ENCODE measurements around the gene HUS1.

HUS1 gene

GRCh38 chr7:47979832-47980181 is 392 bp upstream of the HUS1 start:
- no peak for DNase-seq (ENCODE audit: low read depth in 2 of 2)

DNA sequence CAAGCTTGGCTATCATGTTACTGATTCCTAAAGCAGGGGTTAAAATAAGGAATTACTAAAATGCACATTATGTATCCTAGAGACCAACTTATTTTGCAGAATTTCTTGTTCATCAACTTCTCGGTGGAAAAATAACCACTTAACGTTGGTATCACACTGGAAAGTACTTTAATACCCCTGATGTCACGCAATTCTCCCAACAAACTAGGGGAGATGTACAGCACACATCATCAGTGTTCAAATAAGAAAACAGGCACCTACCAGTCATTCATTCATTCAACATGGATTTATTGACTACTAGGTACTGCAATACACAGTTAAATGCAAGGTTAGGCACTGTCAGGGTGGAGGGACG is 648 bp downstream of the HUS1 start:
- DNase-seq (ENCODE audit: low read depth in 2 of 2) = no peak

DNA sequence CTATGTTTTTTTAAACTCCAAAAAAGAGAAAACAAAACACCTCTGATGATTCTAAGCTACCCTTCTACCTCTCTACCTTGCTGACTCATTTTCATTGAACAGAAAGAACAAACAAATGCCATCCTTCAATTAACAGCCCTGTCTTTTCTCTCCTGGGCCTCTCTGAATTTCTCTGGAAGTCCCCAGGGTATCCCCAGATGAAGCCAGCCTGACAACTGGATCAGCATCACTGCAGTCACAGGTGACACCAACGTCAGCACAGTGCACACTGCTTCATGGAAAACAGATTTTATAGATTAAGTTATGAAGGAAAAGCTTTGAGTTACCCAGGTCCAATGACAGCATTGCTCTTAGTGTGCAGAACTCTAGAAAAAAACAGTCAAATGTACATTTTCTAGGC is 5.7 kb downstream of the HUS1 start:
- DNase-seq (ENCODE audit: low read depth in 2 of 2) = no peak

GRCh38 chr7:47970761-47971160 is 8.7 kb downstream of the HUS1 start:
- DNase-seq (ENCODE audit: low read depth in 2 of 2) = no peak

DNA sequence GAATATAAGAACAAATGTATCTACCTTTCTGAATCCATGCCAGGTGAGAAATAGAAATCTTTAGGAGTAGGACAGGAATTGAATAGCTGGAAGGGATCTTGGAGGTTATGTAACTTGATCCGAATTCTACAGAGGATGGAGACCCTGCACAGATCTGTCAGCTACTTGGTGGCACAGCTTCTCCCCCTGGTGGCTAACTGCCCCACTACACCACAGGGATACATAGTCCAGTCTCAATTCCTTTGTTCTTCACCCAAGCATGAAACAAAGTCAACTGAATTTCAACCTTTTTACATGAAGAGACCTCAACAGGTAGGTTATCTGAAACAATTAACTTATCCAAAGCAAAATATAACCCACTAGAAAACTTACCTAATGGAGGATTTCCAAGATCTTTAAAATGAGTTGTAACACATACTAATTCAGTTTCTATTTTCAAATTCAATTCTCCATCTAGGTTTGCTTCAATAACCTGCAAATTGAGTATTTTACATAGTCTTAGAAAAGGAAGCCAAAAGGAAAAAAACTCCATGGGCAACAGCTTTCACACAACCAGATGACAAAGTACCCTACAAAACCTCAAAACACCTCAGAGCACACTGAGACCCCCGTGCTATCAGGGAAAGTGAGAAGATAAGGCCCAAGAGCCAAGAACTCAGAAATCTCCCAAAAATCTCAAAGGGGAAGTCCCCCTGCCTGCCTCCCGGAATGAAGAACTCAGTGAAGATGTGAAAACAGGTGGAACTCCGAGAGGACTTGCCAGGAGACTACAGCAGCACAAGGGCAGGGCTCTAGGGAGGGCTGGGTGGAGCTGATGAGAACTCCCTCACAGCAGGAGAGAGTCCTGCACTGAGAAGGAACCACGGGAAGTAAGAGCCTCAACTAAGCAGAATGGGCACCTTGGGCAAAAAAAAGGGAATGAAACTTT is 10.3 kb downstream of the HUS1 start:
- peak; percentile 32 to 44 for DNase-seq (ENCODE audit: low read depth in 2 of 2)

DNA sequence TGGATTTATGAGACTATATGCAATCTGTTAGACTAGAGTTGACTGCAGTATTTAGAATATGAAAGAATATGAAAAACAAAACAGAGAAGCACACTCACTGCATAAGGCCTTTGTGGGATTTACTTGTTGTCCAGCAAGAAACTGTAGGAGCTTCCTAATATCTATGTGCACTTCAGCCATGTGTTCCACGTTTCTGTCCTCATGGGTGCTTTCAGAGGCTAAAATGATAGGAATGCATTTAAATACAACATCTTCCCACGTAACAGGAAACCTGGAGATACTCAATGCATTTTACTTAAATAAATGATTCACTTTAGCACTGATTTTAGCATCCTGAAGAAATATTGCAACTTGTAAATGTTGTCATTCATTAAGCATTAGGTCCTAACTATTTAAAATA is 11.7 kb downstream of the HUS1 start:
- DNase-seq (ENCODE audit: low read depth in 2 of 2) = no peak

- no peak for DNase-seq (ENCODE audit: low read depth in 2 of 2)
Observed at GRCh38 chr7:47967123-47967522, 12.3 kb downstream of the HUS1 start.

- DNase-seq (ENCODE audit: low read depth in 2 of 2) = no peak
Observed at GRCh38 chr7:47965456-47965855, 14.0 kb downstream of the HUS1 start.

GRCh38 chr7:47962262-47962661 is 17.2 kb downstream of the HUS1 start:
- DNase-seq (ENCODE audit: low read depth in 2 of 2) = no peak

DNA sequence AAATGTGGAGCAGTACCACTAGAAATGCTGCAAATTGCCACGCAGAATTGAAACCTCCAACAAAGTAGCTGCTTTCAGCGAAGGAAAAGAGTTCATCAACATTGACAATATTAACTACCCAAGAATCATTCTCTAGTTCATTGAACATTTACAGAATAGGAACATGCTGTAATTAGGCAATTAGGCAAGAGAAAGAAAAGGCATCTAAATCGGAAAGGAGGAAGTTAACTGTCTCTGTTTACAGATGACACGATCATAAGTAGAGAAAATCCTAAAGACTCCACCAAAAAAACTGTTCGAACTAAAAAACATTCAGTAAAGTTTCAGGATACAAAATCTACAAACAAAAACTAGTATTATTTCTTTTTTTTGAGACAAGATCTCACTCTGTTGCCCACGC is 22.3 kb downstream of the HUS1 start:
- DNase-seq (ENCODE audit: low read depth in 2 of 2) = no peak

- DNase-seq (ENCODE audit: low read depth in 2 of 2) = no peak
Observed at GRCh38 chr7:47956220-47956619, 23.2 kb downstream of the HUS1 start.

DNA sequence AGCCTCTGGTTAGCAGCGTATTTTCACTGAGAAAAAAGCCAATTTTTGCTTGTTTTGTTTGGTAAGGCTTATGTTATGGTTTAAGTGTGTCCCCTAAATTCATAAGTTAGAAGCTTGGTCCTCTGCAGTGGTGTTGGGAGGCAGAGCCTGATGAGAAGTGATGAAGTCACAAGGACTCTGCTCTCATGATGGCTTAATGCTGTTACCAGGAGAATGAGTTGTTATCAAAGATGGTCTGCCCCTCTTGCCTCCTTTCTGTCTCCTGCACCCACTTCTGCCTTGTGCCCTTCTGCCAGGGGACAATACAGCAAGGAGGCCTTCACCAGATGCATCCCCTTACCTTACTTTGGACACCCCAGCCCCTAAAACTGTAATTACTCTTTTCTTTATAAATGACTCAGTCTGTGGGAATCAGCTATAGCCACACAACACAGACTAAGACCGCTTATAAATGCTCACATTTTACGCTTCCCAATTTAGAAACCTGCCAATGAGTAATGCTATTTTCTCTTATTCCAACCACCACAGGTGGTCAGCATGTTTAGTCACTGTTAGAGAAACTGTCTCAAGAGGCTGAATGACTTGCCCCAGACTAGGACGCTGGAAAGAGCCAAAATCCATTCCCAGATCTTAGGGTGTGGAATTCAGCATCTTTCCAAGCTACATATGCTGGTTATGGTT is 25.0 kb downstream of the HUS1 start:
- DNase-seq (ENCODE audit: low read depth in 2 of 2) = no peak

DNA sequence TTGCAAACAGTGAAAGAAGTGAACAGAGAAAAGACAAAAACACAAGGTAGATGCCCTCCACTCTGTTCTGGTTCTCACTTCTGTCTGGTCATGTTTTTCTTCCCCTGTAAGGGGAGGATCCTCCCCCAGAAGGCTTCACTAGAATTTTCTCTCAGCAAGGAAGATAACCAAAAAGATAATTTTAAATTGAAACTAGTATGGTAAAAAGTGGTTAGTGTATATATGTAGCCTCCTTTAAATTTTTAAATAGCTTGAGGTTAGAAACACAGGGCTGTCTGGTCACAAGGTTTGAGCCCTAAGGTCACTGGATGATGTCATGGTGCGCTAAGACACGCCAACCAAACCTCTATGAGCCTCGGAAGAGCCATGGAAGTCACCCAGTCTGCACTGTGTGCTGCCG is 25.6 kb downstream of the HUS1 start:
- no peak for DNase-seq (ENCODE audit: low read depth in 2 of 2)

DNA sequence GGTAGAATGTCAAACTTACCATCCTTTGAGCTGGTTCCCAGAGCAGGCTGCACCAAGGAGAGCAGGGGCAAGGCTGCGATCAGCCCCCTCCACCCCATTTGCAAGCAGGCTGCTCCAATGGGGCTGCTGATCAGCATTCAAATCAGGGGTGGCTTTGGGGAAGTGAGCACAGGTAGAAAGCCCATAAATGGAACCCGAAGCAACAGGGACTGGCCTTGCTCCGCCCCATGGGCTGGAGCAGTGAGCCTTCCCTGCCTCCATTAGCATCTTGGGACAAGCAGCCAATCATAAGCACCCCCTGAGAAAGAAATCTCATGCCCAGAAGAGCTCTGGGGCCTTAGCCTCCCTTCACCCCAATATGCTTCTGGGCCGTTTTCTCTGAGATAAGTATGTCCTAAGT is 27.2 kb downstream of the HUS1 start:
- DNase-seq (ENCODE audit: low read depth in 2 of 2) = no peak

DNA sequence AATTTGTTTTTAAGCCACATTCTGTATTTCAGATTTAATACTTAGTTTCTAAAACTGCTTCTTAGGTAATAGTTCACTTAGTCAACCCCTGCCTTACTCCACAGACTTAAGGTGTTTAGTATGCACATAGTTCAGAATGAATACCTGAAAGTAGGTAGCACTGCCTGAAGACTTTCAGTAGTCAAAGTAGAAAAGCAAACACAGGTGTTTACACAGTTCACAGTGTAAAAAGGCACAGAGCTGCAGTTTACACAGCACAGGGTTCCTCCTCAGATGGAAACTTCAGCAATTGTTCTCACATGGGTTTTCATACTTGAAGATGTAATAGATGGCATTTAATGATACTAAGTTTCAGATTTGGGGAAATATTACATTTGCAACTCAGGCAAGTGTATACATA is 28.0 kb downstream of the HUS1 start:
- no peak for DNase-seq (ENCODE audit: low read depth in 2 of 2)

DNA sequence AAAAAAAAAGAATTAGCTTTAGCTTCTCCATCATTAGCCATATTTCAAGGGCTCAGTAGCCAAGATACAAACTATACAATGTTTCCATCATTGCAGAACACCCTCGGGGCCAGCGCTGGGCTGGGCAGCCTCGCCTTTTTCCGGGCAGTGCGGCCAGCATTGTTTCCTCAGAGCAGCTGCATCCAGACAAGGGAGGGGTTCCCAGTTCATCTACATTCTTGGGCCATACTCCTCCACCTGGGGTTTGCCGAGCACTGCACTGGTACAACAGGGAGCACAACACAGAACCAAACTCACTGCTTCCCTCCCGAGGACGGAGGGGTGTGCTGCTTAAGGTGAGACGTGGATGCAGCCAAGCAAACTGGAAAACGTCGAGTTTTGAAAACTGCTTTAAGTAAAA is 28.7 kb downstream of the HUS1 start:
- DNase-seq (ENCODE audit: low read depth in 2 of 2) = no peak

- DNase-seq (ENCODE audit: low read depth in 2 of 2) = no peak
Observed at GRCh38 chr7:47949703-47950102, 29.7 kb downstream of the HUS1 start.

DNA sequence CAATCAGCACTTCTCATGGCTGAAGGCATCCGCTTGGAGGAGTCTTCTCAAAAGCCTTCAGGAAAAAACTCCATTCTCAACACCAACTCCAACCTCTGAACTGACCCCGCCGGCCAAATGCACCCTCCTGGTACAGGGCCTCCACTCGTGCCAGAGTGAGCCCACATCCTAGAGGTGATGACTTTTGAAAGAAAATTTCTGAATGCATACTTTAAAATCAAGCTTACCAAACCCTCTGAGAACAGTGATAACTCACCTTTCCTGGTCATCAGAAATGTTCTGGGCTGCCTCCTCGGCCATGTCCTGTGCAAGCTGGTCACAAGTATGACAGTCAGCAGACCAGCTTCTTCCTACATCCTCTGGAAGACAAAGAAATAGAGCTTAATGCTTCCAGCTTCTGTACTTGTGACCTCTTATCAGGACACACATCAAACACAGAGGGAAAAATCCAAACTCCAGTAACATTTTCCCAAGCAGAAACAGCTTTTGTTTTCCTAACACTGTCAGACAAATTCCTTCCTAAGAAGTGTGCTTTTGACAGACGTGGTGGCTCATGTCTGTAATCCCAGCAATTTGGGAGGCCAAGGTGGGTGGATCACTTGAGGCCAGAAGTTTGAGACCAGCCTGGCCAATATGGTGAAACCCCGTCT is 31.1 kb downstream of the HUS1 start, which contains the start of gene PKD1L1:
Gene PKD1L1 (minus strand): TSS at position 326 of the 650 bp plus-strand sequence. CDS start 26 bp downstream, at position 300.
- DNase-seq (ENCODE audit: low read depth in 2 of 2) = no peak

DNA sequence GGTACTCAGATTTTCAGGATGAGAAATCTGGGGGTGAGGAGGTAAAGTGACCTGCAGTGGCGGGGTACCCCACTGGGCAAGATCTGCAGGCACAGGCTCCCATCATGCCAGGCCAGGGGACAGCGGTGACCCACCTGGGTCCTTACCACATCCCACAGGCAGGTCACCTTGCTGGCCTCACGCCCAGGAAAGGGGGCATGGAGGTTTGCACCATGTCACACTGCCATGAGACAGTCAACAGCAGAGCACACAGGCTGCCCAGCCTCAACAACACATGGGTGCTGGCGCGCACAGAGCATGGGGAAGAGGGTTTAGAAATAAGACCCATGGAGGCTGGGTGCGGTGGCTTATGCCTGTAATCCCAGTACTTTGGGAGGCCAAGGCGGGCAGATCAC is 32.1 kb downstream of the HUS1 start:
- no peak for DNase-seq (ENCODE audit: low read depth in 2 of 2)

DNA sequence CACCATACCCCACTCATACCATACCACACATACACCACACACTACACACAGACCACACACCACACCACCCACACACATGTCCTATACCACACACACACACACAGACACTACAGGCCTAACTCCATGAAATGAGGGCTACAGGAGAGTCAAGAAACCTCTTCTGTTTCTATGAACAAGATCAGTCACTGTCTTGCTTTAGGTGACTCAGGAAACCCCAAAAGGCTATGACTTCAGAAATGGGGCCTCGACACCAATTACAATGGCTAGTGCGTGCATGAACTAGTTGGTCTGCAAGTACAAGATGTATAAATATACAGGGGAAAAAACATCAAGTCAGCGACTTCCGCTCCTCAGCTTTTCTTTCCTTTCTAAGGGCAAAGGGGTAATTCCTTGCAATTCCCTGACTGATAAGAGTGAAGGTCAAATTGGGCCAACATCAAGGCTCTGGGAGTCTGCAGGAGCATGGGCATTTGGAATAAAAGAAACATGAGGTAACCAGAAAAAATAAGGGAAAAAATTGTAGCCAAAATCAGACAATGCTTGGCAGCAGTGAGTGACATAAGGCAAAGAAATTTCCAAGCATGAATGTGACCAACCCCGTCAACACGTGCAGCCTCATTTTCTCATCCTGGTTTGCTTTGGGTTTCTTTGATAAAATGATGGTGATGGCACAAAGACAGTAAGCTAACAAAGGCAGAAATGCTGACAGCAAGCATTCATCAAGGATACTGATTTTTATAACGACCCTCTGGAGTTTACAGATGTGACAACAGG is 32.6 kb downstream of the HUS1 start:
- no peak for DNase-seq (ENCODE audit: low read depth in 2 of 2)

DNA sequence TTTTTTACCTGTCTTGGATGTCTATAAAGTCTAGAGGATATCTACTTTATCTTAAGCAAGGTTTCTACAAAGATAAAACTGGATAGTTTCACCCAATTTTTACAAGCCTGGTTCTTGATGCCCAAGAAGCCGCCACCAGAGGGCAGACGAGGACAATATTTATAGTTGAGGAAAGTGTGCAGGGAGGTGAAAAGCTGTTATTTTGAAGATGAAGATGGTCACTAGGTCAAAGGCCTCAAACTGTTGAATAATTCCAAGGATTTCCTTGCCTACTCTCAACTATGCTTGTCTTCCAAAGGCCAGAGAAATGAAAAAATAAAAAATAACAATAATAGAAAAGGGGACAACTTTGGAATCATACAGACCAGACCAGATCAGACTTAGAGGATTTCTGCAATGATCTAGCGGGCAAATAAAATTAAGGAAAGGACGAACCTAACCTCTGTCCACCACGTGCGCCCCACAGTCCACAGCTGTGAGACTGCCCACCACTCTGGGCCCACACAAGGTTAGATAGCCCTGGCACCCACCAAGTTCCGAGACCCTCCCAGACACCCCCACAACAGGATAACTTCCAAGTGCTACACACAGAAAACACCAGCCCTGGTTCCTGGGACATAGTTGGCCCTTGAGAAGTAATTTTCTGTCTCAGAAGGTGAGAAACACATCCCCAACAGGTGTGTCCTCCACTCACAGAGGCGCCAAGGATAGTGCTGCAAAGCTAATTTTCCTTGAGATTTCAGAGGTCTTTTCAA is 34.0 kb downstream of the HUS1 start:
- peak; percentile 71 to 81 for DNase-seq (ENCODE audit: low read depth in 2 of 2)

Data from stimulated activated CD4-positive, alpha-beta T cell treated with anti-CD3 and anti-CD28 coated beads, Interleukin-4, amount 100 ng/mL, for 48 hours (primary cell).